ENCODE measurements around the gene TTC23.

The TTC23 gene

GRCh38 chr15:99187936-99188335, 61.4 kb downstream of the TTC23 start:
- in situ Hi-C loops (cut with MboI; ENCODE audit: low pct_unique_long_range_greater_than_20kb, low sequenced_read_pairs, unreplicated experiment), result no loop called here
- no peak for DNase-seq (ENCODE audit: low spot score)
- TF ChIP-seq CTCF (IDR thresholded peaks at IDR 0.05; ENCODE audit: extremely low read depth, insufficient read depth, missing control alignments), result no peak

- DNase-seq (ENCODE audit: low spot score), result no peak
- no peak for TF ChIP-seq CTCF (IDR thresholded peaks at IDR 0.05; ENCODE audit: extremely low read depth, insufficient read depth, missing control alignments)
- in situ Hi-C loops (cut with MboI; ENCODE audit: low pct_unique_long_range_greater_than_20kb, low sequenced_read_pairs, unreplicated experiment), result no loop called here
Observed at GRCh38 chr15:99185414-99186130, 63.8 kb downstream of the TTC23 start.

GRCh38 chr15:99182791-99183190, 66.6 kb downstream of the TTC23 start:
- no peak for DNase-seq (ENCODE audit: low spot score)
- no peak for TF ChIP-seq CTCF (IDR thresholded peaks at IDR 0.05; ENCODE audit: extremely low read depth, insufficient read depth, missing control alignments)
- in situ Hi-C loops (cut with MboI; ENCODE audit: low pct_unique_long_range_greater_than_20kb, low sequenced_read_pairs, unreplicated experiment), result no loop called here

GRCh38 chr15:99181545-99181971, 67.8 kb downstream of the TTC23 start:
- DNase-seq (ENCODE audit: low spot score), result no peak
- in situ Hi-C loops (cut with MboI; ENCODE audit: low pct_unique_long_range_greater_than_20kb, low sequenced_read_pairs, unreplicated experiment), result no loop called here
- TF ChIP-seq CTCF (IDR thresholded peaks at IDR 0.05; ENCODE audit: extremely low read depth, insufficient read depth, missing control alignments), result no peak

- in situ Hi-C loops (cut with MboI; ENCODE audit: low pct_unique_long_range_greater_than_20kb, low sequenced_read_pairs, unreplicated experiment), result no loop called here
- TF ChIP-seq CTCF (IDR thresholded peaks at IDR 0.05; ENCODE audit: extremely low read depth, insufficient read depth, missing control alignments), result no peak
- no peak for DNase-seq (ENCODE audit: low spot score)
Observed at GRCh38 chr15:99180964-99181306, 68.4 kb downstream of the TTC23 start.

- in situ Hi-C loops (cut with MboI; ENCODE audit: low pct_unique_long_range_greater_than_20kb, low sequenced_read_pairs, unreplicated experiment), result no loop called here
- no peak for TF ChIP-seq CTCF (IDR thresholded peaks at IDR 0.05; ENCODE audit: extremely low read depth, insufficient read depth, missing control alignments)
- DNase-seq (ENCODE audit: low spot score), result no peak
Observed at GRCh38 chr15:99180086-99180963, 69.1 kb downstream of the TTC23 start.

Measured in GM13977 (cell line).